SH-SY5Y (cell line): Measurements from ENCODE around the gene HAUS3.

Experiments used
- GATA2 ChIP-seq: IDR thresholded peaks from 2 replicates; pipeline ENCODE4 v1.6.1; 2011; ENCODE audit warnings: mild to moderate bottlenecking, low read depth, low read length
- GATA3 ChIP-seq: IDR thresholded peaks from 2 replicates; pipeline ENCODE4 v1.6.1; 2011; ENCODE audit warnings: low read depth, mild to moderate bottlenecking, low read length, moderate library complexity

The HAUS3 gene

DNA sequence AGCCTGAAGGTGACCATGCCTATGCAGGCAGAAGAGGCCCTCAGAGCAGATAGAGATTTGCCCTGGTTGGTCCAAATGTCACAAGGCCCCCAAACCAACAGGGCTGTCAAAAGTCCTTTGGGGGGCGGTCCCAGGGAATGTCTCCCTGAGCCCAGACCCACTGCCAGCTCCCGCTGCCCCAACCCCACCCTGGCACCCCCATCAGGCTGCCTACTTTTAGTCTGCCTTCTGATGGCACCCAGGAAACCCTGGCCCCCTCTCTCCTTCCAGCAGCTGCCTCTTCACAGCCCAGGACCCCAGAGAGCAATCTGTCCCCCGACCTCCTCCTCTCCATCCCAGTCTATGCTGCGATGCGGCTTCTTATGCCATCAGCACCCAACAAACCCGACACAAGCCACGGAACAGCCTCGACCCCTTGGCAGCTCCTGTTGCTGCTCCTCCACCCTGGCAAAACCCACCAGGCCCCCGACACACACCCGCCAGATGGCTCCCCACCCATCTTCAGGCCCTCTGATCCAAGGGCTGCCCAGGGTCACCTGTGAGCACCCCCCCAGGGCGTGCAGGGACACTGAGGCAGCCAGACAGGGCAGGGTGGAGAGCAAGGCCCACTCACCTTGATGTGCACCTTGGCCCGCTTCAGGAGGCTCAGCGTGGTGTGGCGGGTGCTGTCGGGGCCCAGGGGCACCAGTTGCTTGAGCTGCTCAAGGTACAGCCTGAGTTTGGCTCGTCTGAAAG is 10.0 kb upstream of the HAUS3 start:
- TF ChIP-seq GATA3 (no peak), GATA2 (no peak)

DNA sequence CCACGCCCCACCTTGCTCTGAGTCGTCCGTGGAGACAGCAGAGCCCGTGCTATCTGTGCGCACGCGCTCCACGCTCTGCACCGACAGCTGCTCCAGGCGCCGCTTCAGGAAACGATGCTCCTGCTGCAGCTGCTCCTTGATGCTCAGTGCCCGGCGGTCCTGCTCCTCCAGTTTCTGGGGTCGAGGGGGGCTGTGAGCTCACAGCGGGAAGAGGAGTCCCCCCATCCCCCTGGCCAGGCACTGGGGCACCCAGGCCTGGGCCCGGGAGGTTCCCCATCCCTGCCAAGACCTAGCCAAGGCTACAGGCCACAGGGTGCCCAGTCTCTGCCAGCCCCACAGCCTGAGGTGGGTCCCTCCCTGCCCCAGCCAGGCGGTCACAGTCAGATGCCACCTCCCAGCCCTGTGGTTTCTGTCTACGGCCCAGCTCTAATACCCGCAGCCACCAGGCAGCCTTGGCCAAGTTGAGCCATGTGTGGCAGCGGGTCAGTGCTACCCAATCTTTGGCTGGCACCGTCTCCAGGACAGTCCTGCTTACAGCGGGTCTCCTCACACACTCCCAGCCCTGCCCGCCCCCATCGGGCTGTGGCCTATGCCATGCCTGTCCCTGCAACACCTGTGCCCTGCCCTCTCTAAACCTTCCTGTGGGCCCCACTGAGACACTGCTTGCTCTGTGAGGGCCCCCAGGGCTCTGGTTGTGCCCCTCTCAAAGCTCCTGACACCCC is 9.3 kb upstream of the HAUS3 start:
- TF ChIP-seq GATA3 (no peak), GATA2 (no peak)

DNA sequence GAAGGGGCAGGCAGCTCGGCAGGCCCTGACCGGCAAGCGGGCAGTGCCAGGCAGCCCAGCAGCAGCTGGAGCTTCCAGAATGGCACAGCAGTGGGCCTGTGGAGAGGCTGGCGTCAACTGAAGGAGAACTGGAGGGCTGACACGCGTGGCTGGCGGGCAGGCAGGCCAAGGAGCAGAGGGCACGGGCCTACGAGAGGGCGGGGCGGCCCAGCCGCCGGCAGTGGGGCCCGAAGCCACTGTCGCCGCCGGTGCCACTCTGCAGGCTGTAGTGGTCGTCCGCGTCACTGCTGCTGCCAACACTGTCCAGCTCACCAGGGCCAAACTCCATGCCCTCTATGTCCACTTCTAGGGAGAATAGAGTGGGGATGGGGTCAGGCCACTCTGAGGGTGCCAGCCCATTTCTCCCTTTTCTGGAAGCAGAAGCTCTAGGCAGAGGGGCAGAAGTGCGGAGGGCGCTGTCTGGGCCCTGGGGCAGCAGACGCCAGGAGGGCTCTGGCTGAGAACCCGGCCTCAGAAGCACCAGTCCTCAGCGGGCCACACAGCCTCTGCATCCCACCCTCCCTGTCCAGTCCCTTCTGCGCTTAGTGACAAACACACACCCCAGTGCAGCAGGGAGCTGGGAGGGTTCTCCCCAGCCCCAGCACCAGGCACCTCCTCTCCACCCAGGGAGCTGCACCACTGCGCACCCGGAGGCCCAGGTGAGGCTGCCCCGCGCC is 8.6 kb upstream of the HAUS3 start:
- TF ChIP-seq GATA3: no peak
- TF ChIP-seq GATA2: no peak

DNA sequence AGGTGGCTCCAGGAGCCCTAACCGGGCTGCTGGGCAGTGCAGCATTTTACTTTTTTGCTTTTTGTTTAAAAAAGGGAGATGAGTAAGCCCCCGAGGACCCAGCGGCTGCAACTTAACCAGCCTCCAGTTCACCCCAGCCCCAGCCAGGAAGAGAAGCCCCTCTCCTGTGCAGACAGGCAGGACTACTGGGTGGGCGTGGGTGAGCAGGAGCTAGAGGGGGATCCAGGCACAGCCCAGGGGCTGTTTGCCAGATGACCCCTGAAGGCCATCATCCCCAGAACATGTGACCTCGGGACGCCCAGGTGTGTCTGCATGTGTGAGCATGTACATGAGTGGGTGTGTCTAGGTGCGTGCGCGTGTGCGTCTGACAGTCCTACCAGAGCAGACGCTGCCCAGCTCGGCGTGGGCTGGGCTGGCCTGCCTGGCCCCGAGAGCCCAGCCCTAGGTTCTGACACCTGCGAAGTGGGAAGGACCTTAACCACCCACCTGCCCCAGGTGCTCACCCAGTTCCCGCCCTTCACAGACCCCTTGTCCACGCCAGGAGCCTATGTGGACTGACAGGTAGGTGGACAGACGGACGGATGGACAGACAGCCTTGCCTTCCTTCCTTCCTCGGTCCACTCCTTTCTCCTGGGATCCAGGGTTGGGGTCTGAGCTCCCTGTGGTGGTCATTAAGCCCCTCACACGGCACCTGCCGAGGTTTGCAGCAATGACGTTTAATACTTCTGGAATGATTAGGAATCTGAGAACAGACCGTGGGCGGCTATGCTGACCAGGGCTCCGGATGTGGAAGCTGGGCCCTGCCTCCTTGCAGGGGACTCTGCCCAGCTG is 7.8 kb upstream of the HAUS3 start:
- TF ChIP-seq GATA3: no peak

DNA sequence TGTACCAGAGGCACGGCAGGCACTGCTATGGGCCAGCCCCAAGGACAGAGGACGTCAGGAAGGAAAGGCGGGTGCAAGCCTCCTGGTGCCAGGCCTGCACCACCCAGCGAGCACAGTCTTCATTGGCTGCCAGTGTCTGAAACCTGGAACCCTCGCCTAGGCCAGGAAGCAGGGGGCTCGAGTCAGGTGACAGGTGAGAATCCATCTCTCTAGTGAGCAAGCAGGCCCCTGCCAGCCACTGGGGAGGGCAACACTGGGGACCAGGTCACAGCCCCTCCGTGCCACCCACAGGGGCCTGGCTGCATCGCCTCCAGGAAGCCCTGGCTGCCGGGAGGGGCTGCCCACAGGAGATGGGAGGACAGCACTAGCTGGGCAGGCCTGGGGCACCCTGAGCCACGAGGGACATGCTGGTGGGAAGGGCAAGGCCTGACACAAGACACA is 6.9 kb upstream of the HAUS3 start:
- TF ChIP-seq GATA2 (no peak), GATA3 (no peak)

DNA sequence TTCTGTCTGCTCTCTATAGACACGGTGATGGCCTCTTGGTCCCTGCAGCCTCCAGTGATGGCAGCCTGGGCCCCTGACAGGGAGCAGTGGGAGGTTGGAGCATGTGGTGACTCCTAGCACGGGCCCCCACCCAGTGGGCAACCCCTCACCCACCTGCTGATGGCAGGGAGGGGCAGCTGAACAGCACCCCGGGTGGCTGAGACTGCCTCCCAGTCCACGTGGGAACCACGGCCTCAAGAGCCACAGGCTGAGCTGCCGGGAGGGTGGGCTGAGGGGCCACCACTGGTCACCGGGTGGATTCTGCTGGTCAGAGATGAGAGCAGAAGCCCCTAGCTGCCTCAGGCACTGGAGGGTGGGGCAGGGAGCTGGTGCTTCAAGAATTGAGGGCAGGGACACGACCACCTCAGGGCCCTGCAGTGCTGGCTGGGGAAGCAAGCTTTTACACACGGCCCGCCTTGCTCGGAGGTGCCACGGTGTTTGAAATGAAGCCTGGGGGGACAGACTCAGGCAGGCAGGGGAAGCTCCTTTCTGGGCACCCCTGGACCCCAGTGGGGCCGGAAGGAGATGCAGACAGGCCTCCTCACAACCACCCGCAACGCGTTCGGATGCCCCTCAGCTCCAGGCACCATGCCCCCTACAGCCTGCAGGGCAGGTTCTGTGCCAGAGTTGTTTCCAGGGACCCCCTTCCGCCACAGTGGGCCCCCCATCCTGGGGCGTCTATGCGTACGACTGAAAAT is 6.3 kb upstream of the HAUS3 start:
- TF ChIP-seq GATA3: no peak
- no peak for TF ChIP-seq GATA2

DNA sequence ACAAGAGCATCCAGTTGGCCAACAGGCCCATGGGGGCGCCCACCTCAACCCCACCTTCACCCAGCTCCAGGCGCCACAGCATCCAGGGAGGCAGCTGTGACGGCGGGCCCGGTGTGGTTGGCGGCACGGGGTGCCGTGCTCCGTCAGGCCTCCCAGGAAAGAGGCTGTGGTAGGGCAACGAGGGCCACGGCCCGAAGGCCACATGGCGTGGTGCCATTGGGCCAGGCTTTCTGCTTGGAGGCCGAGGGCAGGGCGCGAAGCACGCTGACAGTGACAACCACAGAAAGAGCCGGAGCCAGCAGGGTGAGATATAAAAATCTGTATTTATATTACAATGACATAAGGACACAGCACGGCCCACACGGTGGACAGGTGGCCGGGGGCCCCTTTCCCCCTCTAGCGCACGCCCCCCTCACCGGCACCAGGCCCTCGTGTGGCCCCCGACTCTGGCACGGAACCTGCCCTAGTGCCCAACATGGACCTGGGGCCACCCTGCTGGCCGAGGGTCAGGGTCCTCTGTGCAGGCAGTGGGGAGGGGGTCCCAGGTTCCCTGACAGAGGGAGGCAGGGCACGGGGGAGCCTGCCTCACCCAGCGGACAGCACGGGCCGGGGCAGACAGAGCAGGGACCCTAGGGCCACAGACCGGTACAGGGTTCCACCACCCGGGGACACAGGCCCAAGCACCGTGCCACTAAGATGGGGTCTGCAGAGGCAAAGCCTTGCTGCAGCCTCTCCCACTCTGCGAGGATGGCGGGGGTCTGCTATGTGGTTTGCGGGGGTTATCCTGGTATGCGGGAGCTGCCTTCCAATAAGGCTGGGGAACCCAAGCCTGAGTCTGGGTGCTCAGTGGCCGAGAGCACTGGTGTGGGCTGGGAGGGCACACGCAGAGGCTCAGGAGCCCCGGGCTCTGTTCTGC is 5.5 kb upstream of the HAUS3 start:
- TF ChIP-seq GATA2 (no peak), GATA3 (no peak)

DNA sequence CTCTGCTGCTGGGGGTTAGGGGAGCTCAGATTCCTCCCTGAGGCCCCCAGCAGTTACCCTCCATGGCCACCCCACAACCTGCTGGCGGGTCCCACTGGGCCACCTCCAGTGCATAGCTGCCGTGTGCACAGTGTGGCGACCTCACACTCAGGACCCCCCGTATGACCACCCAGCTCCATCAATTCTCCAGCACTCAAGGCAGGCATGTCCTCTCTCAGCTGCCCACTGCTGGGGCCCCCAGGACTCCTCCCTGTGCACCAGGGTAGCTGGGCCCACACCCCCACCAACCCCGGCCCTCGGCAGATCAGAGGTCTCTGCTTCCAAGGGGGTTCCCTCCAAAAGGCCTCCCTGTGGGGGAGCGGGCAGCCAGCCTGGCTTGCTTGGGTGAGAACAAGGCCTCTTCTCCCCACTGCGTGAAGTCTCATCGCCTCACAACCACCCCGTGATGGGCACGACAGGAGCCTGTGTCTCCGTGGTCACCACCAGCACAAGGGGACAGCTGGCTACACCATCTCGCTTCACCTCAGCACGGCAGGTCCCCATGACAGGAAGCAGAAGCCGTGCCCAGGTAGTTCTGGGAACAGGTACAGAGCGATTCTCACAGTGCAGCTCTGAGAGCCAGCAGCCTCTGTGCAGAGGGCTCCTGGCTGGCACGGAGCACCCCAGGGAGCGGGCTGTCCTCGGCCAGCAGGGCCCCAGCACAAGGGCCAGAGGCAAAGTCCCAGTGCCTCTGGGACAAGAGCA is 4.6 kb upstream of the HAUS3 start:
- no peak for TF ChIP-seq GATA2

DNA sequence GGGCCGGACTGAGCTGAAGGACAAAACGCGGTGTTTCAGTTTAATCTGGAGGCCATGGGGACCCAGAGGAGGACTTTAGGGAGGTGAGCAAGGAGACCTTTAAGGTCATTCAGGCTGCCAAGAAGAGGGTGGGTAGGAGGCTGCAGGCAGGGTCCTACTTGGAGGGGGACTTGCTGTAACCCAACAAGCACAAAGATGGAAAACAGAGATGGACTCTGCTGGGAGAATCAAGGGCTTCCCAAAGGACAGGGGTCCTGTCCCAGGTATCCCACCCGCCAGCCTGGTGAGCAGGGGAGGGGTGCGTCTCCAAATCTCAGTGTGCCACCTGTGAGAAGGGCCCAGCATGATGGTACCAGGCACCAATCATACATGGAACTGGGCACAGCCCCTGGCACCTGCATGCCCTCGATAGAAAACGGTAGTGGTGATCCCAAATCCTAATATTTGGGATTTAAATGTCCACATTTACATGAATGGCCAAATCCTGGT is 3.9 kb upstream of the HAUS3 start:
- TF ChIP-seq GATA3: no peak
- TF ChIP-seq GATA2: no peak

DNA sequence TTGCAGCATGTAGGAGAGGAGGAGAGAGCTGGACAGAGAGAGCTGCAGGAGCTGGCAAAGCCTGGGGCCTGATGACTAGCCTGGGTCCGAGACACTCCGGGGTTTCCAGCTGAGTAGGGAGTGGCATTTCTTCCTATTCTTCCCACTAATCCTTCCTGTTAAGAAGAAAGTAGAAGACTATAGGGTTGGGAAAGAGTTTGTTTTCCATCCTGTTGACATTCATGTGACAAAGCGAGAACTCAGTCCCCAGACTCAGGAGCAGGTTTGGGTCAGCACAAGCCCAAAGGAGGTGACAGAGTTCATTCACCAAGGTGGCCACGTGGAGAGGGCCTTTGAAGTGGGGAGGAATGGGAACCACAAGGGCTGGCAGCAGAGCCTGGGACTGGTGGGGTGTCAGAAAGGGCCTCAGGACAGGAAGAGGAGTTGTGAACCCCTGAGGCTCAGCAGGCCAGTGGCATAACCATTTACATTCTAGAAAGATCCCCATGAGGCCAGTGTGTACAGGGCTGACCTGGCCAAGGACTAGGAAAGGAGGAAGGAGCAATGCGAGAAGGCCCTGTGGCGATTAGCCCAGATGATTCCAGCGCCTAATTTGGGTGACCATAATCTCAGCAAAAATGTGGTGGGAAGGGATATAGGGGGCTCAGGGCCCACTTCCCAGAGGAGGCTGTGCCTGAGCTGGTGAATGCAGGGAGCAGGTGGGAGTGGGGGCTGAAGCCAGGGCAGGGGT is 3.3 kb upstream of the HAUS3 start:
- TF ChIP-seq GATA3 (no peak), GATA2 (no peak)
